GM21447 (cell line): Measurements from ENCODE around the gene EP300.
"Not testable (repeated sequence)": the region's sequence is repeated elsewhere in the genome, so short reads cannot be mapped to it uniquely, and the experiment has no call there.

Source experiments
- ATAC-seq: cut with Tn5 transposase; IDR thresholded peaks from one replicate; pipeline ENCODE4 v1.9.1; 2021; ENCODE audit not compliant: unreplicated experiment

Gene EP300

DNA sequence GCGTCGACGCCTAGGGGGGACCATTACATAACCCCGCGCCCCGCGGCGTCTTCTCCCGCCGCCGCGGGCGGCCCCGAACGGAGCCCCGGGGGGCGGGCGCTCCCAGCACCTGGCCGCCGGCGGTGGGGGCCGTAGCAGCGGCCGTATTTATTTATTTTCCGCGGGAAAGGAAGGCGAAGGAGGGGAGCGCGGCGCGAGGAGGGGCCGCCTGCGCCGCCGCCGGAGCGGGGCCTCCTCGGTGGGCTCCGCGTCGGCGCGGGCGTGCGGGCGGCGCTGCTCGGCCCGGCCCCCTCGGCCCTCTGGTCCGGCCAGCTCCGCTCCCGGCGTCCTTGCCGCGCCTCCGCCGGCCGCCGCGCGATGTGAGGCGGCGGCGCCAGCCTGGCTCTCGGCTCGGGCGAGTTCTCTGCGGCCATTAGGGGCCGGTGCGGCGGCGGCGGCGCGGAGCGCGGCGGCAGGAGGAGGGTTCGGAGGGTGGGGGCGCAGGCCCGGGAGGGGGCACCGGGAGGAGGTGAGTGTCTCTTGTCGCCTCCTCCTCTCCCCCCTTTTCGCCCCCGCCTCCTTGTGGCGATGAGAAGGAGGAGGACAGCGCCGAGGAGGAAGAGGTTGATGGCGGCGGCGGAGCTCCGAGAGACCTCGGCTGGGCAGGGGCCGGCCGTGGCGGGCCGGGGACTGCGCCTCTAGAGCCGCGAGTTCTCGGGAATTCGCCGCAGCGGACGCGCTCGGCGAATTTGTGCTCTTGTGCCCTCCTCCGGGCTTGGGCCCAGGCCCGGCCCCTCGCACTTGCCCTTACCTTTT lies at the start of gene EP300:
Gene EP300 (plus strand): TSS at position 570 of the 795 bp plus-strand sequence. CDS start 413 bp downstream, outside the sequence.
- peak; percentile 26 for ATAC-seq

GRCh38 chr22:41043722-41044121 lies 48.7 kb upstream of the EP300 start:
- ATAC-seq = no peak

DNA sequence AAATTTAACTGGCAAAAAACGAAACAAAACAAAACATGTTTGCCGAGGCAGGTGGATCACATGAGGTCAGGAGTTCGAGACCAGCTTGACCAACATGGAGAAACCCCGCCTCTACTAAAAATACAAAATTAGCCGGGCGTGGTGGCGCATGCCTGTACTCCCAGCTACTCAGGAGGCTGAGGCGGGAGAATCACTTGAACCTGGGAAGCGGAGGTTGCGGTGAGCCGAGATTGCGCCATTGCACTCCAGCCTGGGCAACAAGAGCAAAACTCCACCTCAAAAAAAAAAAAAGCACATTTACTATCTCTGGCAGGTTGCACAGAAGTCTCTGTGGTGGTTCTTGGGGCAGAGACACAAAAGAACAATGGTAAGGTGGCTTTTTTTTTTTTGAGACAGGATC lies 46.8 kb upstream of the EP300 start:
- not testable (repeated sequence) for ATAC-seq

GRCh38 chr22:41047801-41048211 lies 44.6 kb upstream of the EP300 start:
- ATAC-seq = no peak

- not testable (repeated sequence) for ATAC-seq
Measured at GRCh38 chr22:41048345-41048744, 44.0 kb upstream of the EP300 start.

DNA sequence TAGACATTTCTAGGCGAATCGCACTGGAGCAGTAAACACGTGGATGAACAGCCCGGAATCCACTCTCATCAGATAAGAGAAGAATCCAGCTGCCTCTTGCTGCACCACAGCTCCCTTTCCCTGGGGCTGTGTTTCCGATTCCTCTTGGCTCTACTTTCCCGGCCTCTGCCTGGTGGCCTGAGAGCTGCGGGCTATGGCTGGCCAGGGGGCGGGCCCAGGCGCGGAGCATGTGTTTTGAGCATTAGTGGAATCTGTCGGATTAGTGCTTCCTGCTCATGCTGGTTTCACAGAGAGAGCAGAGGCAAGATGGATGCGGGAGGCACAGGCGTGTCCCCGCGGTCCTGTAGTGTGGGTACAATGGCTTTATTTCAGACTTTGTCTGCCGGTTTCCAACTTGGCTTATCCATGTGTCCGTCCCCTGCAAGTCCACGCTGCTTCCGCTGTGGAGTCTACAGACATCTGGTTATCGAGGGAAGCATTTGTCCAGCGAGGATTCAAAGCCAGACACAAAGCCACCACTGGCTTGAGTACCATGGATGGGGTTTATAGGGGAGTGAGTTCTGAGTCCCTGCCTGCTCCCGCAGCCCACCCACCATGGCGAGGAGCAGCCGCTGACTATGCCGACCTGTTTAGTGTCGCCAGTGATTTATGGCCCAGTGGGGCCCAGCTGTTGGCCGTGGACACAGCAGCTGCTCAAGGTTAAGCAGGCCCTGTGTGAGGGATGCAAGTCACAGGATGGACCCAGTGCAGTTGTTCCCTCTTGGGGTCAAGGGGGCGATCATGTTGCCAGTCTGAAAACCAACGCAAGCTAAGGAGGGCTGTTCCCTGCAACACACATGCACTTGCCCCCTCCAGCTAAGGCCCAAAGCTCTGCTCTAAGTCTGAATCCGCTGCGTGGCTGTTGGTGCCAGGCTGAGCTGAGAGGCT lies 43.3 kb upstream of the EP300 start:
- ATAC-seq = no peak

DNA sequence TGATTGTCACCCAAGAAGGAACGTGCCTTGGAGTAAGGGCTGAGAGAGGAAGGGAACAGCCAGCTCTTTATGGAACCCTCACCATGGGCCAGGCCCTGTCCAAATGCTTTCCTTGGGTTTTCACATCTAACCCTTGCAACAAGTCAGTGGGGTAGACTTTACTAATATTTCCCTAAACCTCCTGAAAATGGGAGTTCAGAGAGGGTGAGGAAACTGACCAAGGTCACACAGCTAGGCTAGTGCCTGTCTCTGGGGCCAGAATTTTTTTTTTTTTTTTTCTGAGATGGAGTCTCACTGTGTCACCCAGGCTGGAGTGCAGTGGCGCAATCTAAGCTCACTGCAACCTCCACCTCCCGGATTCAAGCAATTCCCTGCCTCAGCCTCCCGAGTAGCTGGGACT lies 42.6 kb upstream of the EP300 start:
- not testable (repeated sequence) for ATAC-seq

DNA sequence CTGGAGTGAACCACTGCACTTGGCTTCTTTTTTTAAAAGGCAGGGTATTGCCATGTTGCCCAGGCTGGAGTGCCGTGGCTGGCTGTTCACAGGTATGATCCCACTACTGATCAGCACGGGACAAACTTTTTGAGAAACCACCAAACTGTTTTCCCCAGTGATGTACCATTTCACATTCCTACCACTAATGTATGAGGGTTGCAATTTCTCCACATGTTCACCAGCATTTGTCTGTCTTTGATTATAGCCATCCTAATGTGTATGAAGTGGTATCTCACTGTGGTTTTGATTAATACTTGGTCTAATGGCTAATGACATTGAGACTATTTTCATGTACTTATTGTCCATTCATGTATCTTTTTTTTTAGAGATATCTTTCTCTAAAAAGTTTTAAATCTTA lies 41.5 kb upstream of the EP300 start:
- no peak for ATAC-seq

GRCh38 chr22:41052661-41053490 lies 39.5 kb upstream of the EP300 start:
- no peak for ATAC-seq

DNA sequence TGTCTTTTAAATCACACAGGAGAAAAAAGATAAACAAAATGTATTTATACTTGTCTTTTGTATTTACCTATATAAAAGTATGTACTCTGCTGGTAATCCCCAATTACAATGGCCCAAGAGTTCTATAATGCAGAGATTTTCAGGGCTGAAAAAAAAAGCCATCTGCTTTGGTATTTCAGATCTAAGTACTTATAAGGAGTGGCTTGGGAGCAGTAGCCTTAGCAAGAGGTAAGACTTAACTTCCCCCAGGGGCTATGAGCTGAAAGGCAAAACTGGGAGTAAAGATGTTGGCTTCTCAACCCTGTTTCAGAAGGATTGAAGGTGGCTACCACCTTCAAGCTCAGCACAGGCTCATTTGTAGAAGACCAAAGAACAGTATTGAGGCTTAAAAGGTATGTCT lies 35.3 kb upstream of the EP300 start:
- ATAC-seq = no peak

GRCh38 chr22:41062146-41062545 lies 30.2 kb upstream of the EP300 start:
- no peak for ATAC-seq

- ATAC-seq = not testable (repeated sequence)
Measured at GRCh38 chr22:41064326-41064725, 28.1 kb upstream of the EP300 start.

GRCh38 chr22:41066341-41066740 lies 26.1 kb upstream of the EP300 start:
- not testable (repeated sequence) for ATAC-seq

- not testable (repeated sequence) for ATAC-seq
Measured at GRCh38 chr22:41067968-41068367, 24.4 kb upstream of the EP300 start.

- ATAC-seq = no peak
Measured at GRCh38 chr22:41070665-41071331, 21.6 kb upstream of the EP300 start.

- ATAC-seq = no peak
Measured at GRCh38 chr22:41074061-41074460, 18.3 kb upstream of the EP300 start.

- ATAC-seq = no peak
Measured at GRCh38 chr22:41074466-41074865, 17.9 kb upstream of the EP300 start.

DNA sequence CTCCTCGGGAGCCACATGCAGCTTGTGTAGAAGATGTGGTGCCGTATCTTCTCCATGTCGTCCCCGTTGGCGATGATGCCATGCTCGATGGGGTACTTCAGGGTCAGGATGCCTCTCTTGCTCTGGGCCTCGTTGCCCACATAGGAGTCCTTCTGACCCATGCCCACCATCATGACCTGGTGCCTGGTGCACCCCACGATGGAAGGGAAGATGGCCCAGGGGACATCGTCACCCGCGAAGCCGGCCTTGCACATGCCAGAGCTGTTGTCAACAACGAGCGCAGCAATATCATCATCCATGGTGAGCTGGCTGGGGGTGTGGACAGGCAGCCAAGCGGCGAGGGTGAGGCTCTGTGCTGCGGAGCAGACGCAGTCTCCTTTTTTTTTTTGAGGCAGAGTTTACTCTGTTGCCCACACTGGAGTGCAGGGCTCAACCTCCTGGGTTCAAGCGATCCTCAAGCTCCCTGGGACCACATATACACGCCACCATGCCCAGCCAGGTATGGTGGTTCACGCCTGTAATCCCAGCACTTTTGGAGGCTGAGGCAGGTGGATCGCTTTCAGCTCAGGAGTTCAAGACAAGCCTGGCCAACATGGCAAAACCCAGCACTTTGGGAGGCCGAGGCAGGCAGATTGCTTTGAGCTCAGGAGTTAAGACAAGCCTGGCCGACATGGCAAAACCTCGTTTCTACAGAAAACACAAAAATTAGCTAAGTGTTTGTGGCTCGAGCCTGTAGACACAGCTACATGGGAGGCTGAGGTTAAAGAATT lies 17.3 kb upstream of the EP300 start:
- ATAC-seq = no peak

GRCh38 chr22:41075946-41076345 lies 16.4 kb upstream of the EP300 start:
- ATAC-seq = no peak

DNA sequence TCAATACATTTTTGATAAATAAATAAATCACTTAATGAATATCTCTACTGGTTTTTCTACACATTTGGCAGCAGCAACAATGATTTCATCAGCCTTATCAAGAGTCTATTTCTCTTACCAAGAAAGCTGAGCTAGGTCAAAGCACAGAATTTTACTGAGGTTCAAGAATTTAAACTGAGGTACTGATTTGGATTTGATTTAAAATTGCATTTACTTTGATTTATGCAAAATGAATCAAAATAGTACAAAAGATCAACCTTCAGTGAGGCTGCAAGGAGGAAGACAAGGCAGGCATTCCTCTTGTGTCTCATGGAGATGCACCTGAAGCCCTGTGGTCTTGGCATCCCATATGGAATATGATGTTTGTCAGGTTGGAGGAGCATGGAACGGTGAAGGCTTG lies 15.5 kb upstream of the EP300 start:
- ATAC-seq = no peak
